ENCODE measurements around the gene SLC16A3. TPM values are rescaled to one million over a fixed set of nuclear protein-coding genes. Genes with fewer than 3 reads are reported as not detected.

Gene SLC16A3
- polyA plus RNA-seq (2011; rRNA removed): 152 and 338 TPM in 2 replicates
- polyA minus RNA-seq (2011; rRNA and poly(A)+ RNA removed): 101 and 154 TPM in 2 replicates

DNA sequence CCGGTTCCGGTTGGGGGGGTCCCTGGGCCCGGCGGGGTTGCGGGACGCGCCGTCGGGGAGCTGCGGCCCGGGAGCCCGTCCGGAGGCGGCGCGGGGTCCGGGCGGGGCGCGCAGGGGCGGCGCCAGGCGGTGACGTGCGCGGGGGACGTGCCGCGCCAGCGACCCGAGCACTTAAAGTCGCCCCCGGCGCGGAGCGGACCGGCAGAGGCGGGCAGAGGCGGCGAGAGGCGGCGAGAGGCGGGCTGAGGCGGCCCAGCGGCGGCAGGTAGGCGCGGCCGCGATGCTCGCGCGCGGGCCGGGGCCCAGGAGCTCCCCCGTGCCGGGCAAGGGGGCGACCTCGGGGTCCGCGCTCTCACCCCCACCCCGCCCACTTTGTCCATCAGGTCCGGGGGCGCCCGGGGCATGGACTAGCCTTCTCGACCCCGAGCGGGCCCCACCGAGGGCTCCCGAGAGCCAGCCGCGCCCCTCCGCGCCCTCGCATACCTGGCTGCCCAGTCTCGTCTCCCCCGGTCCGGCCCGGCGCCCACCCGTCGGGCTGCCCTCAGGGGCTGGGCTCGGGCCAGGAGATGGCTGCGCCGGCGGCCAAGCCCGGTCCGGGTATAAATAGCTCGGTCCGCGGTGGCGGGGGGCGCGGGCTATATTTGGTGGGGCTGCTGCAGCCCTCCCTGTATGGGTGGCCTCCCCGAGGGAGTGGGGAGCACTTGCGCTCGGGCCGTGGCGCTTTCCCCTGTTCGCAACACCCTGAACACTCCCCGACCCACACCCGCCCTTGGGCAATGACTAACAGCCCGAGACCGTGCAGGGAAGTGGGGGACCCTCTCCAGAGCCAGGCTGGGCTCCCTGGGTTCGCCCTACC, at the start of gene SLC16A3:
SLC16A3 (plus strand) TSS at position 201 of the 856 bp plus-strand sequence. CDS start 6,967 bp downstream, outside the sequence.
- DNase-seq (ENCODE audit: low read depth): no peak
- POLR2A ChIA-PET: interaction anchor here (0.6 to 1.6 kb wide), 3 partner anchors 23 to 229 kb away, joined by 3 to 4 read pairs (median 4); no protein-coding TSS in a partner anchor
- Histone ChIP-seq H3K4me3 (ENCODE audit: low read depth, low read length) (peak within 1 kb of the TSS; percentile 98), H3K36me3 (ENCODE audit: control insufficient read depth, insufficient read depth, low read length) (peaks cover 10% of the 10 kb centered on the region), H3K27me3 (ENCODE audit: control insufficient read depth, insufficient read depth, low read length) (no peaks in the 10 kb centered on the region)
- CTCF ChIA-PET: interaction anchor here (0.9 to 2.4 kb wide), 2 partner anchors 23 to 108 kb away, joined by 3 to 13 read pairs; no protein-coding TSS in a partner anchor
- TF ChIP-seq, protein P1, sequence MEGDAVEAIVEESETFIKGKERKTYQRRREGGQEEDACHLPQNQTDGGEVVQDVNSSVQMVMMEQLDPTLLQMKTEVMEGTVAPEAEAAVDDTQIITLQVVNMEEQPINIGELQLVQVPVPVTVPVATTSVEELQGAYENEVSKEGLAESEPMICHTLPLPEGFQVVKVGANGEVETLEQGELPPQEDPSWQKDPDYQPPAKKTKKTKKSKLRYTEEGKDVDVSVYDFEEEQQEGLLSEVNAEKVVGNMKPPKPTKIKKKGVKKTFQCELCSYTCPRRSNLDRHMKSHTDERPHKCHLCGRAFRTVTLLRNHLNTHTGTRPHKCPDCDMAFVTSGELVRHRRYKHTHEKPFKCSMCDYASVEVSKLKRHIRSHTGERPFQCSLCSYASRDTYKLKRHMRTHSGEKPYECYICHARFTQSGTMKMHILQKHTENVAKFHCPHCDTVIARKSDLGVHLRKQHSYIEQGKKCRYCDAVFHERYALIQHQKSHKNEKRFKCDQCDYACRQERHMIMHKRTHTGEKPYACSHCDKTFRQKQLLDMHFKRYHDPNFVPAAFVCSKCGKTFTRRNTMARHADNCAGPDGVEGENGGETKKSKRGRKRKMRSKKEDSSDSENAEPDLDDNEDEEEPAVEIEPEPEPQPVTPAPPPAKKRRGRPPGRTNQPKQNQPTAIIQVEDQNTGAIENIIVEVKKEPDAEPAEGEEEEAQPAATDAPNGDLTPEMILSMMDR (IDR thresholded peaks at IDR 0.05; ENCODE audit: insufficient read depth, low read depth, low read length): no peak

DNA sequence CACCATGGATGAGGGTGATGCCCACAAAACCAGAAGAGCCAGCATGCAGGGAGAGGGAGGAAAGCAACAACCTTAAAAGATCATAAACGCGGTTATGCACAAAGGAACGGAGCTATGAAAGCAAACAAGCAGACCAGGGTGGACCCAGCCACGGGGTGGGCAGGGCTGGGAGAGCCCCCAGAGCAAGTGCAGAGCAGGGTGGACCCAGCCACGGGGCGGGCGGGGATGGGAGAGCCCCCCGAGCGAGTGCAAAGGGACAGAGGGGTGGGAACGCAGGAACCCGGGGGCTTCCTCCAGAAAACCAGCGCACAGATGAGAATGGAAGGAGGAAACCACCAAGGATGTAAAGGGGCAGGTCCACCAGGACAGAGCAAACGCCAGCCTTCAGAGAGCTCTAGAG, 49.4 kb upstream of the SLC16A3 start:
- ChIA-PET CTCF (no interaction called here), POLR2A (no interaction called here)
- Histone ChIP-seq H3K36me3 (ENCODE audit: control insufficient read depth, insufficient read depth, low read length) (peaks cover 9% of the 10 kb centered on the region; the same call in 1 of the 2 replicates), H3K4me3 (ENCODE audit: low read depth, low read length) (no peak overlapping the region), H3K27me3 (ENCODE audit: control insufficient read depth, insufficient read depth, low read length) (no peaks in the 10 kb centered on the region)
- no peak for DNase-seq (ENCODE audit: low read depth)
- TF ChIP-seq, protein P1 (IDR thresholded peaks at IDR 0.05; ENCODE audit: insufficient read depth, low read depth, low read length): no peak

DNA sequence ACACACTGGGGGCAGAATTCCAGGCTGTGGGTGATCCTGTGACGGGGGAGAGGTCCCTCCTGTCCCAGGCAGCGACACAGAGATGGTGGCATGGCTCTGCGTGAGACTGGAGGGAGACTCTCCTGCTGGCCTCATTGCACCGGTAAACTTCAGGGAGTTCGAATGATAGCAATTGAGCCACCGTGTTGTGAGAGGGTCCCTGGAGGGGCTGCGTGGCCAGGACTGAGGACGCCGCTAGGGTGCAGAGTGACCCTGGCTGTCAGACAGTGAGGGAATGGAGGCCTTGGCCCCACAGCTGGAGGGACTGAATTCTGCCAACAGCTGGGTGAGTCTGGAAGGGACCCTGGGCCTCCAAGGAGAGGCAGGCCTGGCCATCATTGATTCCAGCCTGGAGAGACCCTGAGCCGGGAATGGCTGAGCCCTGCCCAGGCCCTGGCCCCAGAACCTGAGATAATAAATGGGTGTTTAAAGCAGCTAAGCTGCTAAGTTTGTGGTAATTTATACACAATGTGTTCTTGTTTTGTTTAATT, 48.8 kb upstream of the SLC16A3 start:
- Histone ChIP-seq H3K4me3 (ENCODE audit: low read depth, low read length) (no peak overlapping the region), H3K36me3 (ENCODE audit: control insufficient read depth, insufficient read depth, low read length) (peaks cover 12% of the 10 kb centered on the region), H3K27me3 (ENCODE audit: control insufficient read depth, insufficient read depth, low read length) (no peaks in the 10 kb centered on the region)
- POLR2A ChIA-PET: no interaction called here
- DNase-seq (ENCODE audit: low read depth): no peak
- TF ChIP-seq, protein P1 (IDR thresholded peaks at IDR 0.05; ENCODE audit: insufficient read depth, low read depth, low read length): no peak
- CTCF ChIA-PET: interaction anchor here (1.2 to 1.7 kb wide), 2 partner anchors 24 to 27 kb away, joined by 3 to 4 read pairs; no protein-coding TSS in a partner anchor

DNA sequence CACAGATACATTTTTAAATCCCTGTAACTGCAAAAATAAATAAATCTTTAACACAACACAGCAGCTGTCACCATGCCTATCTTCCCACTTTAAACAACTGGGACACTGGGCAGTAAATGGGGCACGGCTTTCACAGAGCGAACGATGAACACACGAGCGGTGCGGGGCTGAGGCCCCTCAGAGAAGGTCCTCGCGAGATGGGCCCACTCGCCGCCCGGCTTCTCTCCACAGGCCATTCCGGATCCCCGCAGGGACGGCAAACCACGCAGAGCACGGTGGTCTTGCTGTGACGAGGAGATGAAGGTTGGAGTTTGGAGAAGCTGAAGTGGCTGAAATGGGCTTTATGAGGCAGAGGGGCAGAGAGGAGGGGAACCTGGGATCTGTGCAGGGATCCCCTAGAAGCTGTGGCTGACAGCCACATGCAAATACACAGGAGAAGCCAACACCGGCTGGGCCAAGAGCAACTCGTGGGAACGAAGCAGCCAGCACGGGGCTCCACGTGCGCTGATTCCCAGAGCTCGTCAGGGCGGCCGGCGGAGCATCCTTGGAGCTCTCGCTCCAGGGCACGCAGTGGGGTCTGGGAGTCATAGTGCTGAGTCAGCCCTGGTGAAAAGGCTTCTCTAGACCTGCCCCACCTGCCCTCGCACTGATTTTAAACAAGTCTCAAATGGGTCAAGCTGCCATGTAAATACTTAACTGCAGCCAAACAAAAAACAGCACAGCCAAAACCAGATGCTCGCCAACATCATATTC, 47.9 kb upstream of the SLC16A3 start:
- TF ChIP-seq, protein P1 (IDR thresholded peaks at IDR 0.05; ENCODE audit: insufficient read depth, low read depth, low read length): no peak
- CTCF ChIA-PET: interaction anchor here (1.2 to 1.7 kb wide), 3 partner anchors 13 to 28 kb away, joined by 3 to 4 read pairs (median 3); no protein-coding TSS in a partner anchor
- POLR2A ChIA-PET: no interaction called here
- no peak overlapping the region for H3K4me3 ChIP-seq (ENCODE audit: low read depth, low read length)
- H3K36me3 ChIP-seq (ENCODE audit: control insufficient read depth, insufficient read depth, low read length): peaks cover 13% of the 10 kb centered on the region
- DNase-seq (ENCODE audit: low read depth): no peak
- no peaks in the 10 kb centered on the region for H3K27me3 ChIP-seq (ENCODE audit: control insufficient read depth, insufficient read depth, low read length)
